Endothelial cell of umbilical vein (primary cell): Measurements from ENCODE around the gene FST. TPM values are rescaled to one million over a fixed set of nuclear protein-coding genes. Genes with fewer than 3 reads are reported as not detected.

Experiments used
- BruUV-seq: library from RNA; stranded (reverse); fragments of 400-500 nt; replicated peaks from 2 replicates; lab custom pipeline; 2021; lab: Mats Ljungman, UMichigan
- CTCF ChIA-PET: fragments of 300-600, 350-600 bp; sonication (Branson Sonifier 250); formaldehyde crosslinking; loops from one replicate; lab custom pipeline; 2021; ENCODE audit warnings: antibody characterized with exemption, inconsistent platforms; lab: Charles Lee
- POLR2A ChIA-PET: fragments of 300-600, 350-600 bp; sonication (Branson Sonifier 250); formaldehyde crosslinking; loops from one replicate; lab custom pipeline; 2021; ENCODE audit warnings: antibody characterized with exemption, inconsistent platforms; lab: Charles Lee
- DNase-seq: peaks from one replicate; pipeline ENCODE4 v3.0.0-alpha.2; 2011; ENCODE audit warnings: low read depth, low spot score
- FAIRE-seq: peaks from 2 replicates; lab custom pipeline; 2011; peaks lifted over from hg19 to GRCh38; lab: Jason Lieb, UNC
- H2AFZ ChIP-seq: 2 replicates; pipeline ENCODE4 v1.6.0; 2012; ENCODE audit warnings: low read depth, low read length, control low read depth, inconsistent platforms
- H3K27ac ChIP-seq: 2 replicates; pipeline ENCODE4 v1.5.1; 2011; ENCODE audit warnings: low read depth, mild to moderate bottlenecking, control low read depth, low read length, moderate library complexity; ENCODE audit not compliant: insufficient read depth
- H3K27me3 ChIP-seq, 2 experiments: 2 replicates each; pipeline versions ENCODE4 v1.6.0 to v1.6.1; 2011; ENCODE audit warnings: low read length in 2 of 2, mixed read lengths in 1 of 2; ENCODE audit not compliant: control insufficient read depth in 2 of 2, insufficient read depth in 2 of 2
- H3K36me3 ChIP-seq, 2 experiments: 2 replicates in 1 of 2; 3 replicates in 1 of 2; pipeline ENCODE4 v1.5.1; 2011; ENCODE audit warnings: low read length in 2 of 2, mild to moderate bottlenecking in 1 of 2, moderate library complexity in 1 of 2; ENCODE audit not compliant: control insufficient read depth in 2 of 2, insufficient read depth in 2 of 2; ENCODE audit errors: extremely low read depth in 1 of 2
- H3K4me1 ChIP-seq: 3 replicates; pipeline ENCODE4 v1.5.1; 2011; ENCODE audit warnings: mild to moderate bottlenecking, low read length; ENCODE audit not compliant: control insufficient read depth, insufficient read depth; ENCODE audit errors: extremely low read depth
- H3K4me2 ChIP-seq: 2 replicates; pipeline ENCODE4 v1.6.1; 2011; ENCODE audit warnings: low read length, control low read depth, mixed read lengths; ENCODE audit not compliant: insufficient read depth
- H3K4me3 ChIP-seq, 3 experiments: fragments of 200-600 bp in 1 of 3; sonication (generic), shearing (Covaris generic) in 1 of 3; replicated peaks in 1 of 3; 2 replicates each; pipeline ENCODE4 v1.5.1; 2011 to 2016; ENCODE audit warnings: control low read depth in 3 of 3, low read length in 3 of 3, mild to moderate bottlenecking in 2 of 3, inconsistent platforms in 1 of 3, low read depth in 1 of 3, moderate library complexity in 1 of 3; ENCODE audit not compliant: insufficient read depth in 1 of 3
- H3K79me2 ChIP-seq: 2 replicates; pipeline ENCODE4 v1.6.0; 2012; ENCODE audit warnings: low read length, inconsistent platforms; ENCODE audit not compliant: control insufficient read depth, insufficient read depth
- H3K9ac ChIP-seq: replicated peaks from 2 replicates; pipeline ENCODE3; 2011; ENCODE audit warnings: low read length, control low read depth; ENCODE audit not compliant: insufficient read depth; ENCODE audit errors: extremely low read depth
- H3K9me1 ChIP-seq: replicated peaks from 3 replicates; pipeline ENCODE4 v1.6.0; 2011; ENCODE audit warnings: mild to moderate bottlenecking, low read length; ENCODE audit not compliant: control insufficient read depth, insufficient read depth; ENCODE audit errors: extremely low read depth
- H3K9me3 ChIP-seq: replicated peaks from 2 replicates; pipeline ENCODE4 v1.5.1; 2012; ENCODE audit warnings: low read length, inconsistent platforms; ENCODE audit not compliant: control insufficient read depth, insufficient read depth
- H4K20me1 ChIP-seq: replicated peaks from 2 replicates; pipeline ENCODE3; 2011; ENCODE audit warnings: mild to moderate bottlenecking, low read length; ENCODE audit not compliant: control insufficient read depth, insufficient read depth; ENCODE audit errors: extremely low read depth
- CTCF ChIP-seq, 2 donors: IDR thresholded peaks; 1 replicate in 1 of 2; 2 replicates in 1 of 2; pipeline ENCODE4 v1.5.1; 2011; ENCODE audit warnings: low read length in 2 of 2, mild to moderate bottlenecking in 2 of 2, moderate library complexity in 2 of 2, control low read depth in 1 of 2, inconsistent platforms in 1 of 2, low read depth in 1 of 2; ENCODE audit not compliant: insufficient read depth in 1 of 2; ENCODE audit errors: extremely low read depth in 1 of 2
- EZH2 ChIP-seq: IDR thresholded peaks from 2 replicates; pipeline ENCODE4 v1.6.1; 2012; ENCODE audit warnings: borderline replicate concordance, low read depth, mild to moderate bottlenecking, moderate library complexity, low read length, inconsistent platforms; ENCODE audit not compliant: severe bottlenecking
- FOS ChIP-seq: IDR thresholded peaks from 2 replicates; pipeline ENCODE4 v1.6.1; 2011; ENCODE audit warnings: mild to moderate bottlenecking, low read length, moderate library complexity, borderline replicate concordance; ENCODE audit not compliant: insufficient read depth
- GATA2 ChIP-seq: IDR thresholded peaks from 2 replicates; pipeline ENCODE4 v1.7.0; 2011; ENCODE audit warnings: low read depth, mild to moderate bottlenecking, moderate library complexity, mixed read lengths, low read length; ENCODE audit not compliant: insufficient read length, insufficient read depth
- JUN ChIP-seq: IDR thresholded peaks from 2 replicates; pipeline ENCODE4 v1.6.1; 2011; ENCODE audit warnings: borderline replicate concordance, low read depth; ENCODE audit not compliant: insufficient read length, insufficient read depth
- POLR2A ChIP-seq: IDR thresholded peaks from 2 replicates; pipeline ENCODE4 v1.6.1; 2012; ENCODE audit warnings: low read depth, mild to moderate bottlenecking, control low read depth, low read length
- POLR2AphosphoS5 ChIP-seq: IDR thresholded peaks from 2 replicates; pipeline ENCODE4 v1.6.1; 2012; ENCODE audit warnings: low read depth, mild to moderate bottlenecking, control low read depth, low read length, moderate library complexity; ENCODE audit not compliant: insufficient read depth
- dilution Hi-C: fragments of 300-500 bp; cut with MboI; formaldehyde crosslinking; loops from one replicate; pipeline ENCODE4 v1.15.0; 2019; ENCODE audit warnings: low sequenced_read_pairs; ENCODE audit not compliant: extremely low pct_ligation_motif_present
- intact Hi-C: fragments of 100-400 bp; cut with micrococcal nuclease; formaldehyde crosslinking; loops from one replicate; pipeline ENCODE4 v1.10.0; 2022
- polyA plus RNA-seq, 4 experiments: library from polyadenylated mRNA; depleted of rRNA in 3 of 4; stranded (reverse) in 3 of 4; unstranded in 1 of 4; fragments of >200 nt; gene quantifications; 2 replicates each; pipeline versions ENCODE4 v1.2.1 to v1.2.3, GENCODE V29; 2011 to 2012; ENCODE audit warnings: missing spikeins in 1 of 4
- total RNA-seq: library from RNA; stranded (reverse); gene quantifications from 2 replicates; pipeline ENCODE4 v1.2.3, GENCODE V29; 2021

Gene FST
- total and polyA plus RNA-seq, 2 donors (not counting 3 experiments of a cell fraction or from before 2014, with no cell fraction given) = 20.8 to 46.0 TPM

GRCh38 chr5:53481887-53482716 lies 1.7 kb downstream of the FST start:
- peak; percentile 88 for FAIRE-seq
- Histone ChIP-seq H4K20me1 (no peaks in the 10 kb centered on the region), H3K4me2 (peak overlapping the region; percentile 96), H3K9ac (peak overlapping the region; percentile 38), H3K9me1 (no peaks in the 10 kb centered on the region), H2AFZ (peak overlapping the region; percentile 92), H3K79me2 (no peaks in the 10 kb centered on the region), H3K9me3 (no peaks in the 10 kb centered on the region), H3K27me3 (peaks cover under 1 to 47% of the 10 kb centered on the region in 2 experiments), H3K27ac (no peak overlapping the region), H3K4me1 (peaks cover 20% of the 10 kb centered on the region), H3K36me3 (no peaks in the 10 kb centered on the region), H3K4me3 (peak overlapping the region; percentile 48 to 82 (median 64))
- TF ChIP-seq POLR2A (peak; percentile 23), JUN (no peak), EZH2 (peak; percentile 48), GATA2 (no peak), FOS (no peak), POLR2AphosphoS5 (peak; percentile 33), CTCF (IDR thresholded peaks at IDR 0.05; ENCODE audit: extremely low read depth in 1 of 2, insufficient read depth in 1 of 2, low read depth in 1 of 2, low read length in 2 of 2) (peak in 1 of 2 donors; percentile 35)
- dilution Hi-C loops (no loop called here), intact Hi-C loops (loop anchor here (2.0 kb wide), 1 partner anchor 829 kb away; the partner anchor contains the start of gene ARL15)
- CTCF ChIA-PET = interaction anchor here (0.7 to 3.2 kb wide), 7 partner anchors 11 to 762 kb away, joined by 3 to 12 read pairs (median 9); no protein-coding TSS in a partner anchor
- no TSS peak for BruUV-seq
- DNase-seq = peak; percentile 62
- POLR2A ChIA-PET = no interaction called here
